Spleen (tissue), 7 donors: ENCODE results near the gene NUDT14.

Experiments used
- CTCF ChIP-seq, 11 experiments: fragments of 200-600 bp in 7 of 11; fragments of 450-650 bp in 4 of 11; sonication (generic) in 4 of 11; IDR thresholded peaks in 8 of 11; conservative IDR thresholded peaks in 3 of 11; 1 replicate in 7 of 11; 2 replicates in 4 of 11; pipeline versions ENCODE4 v1.4.0 to v1.8.0; 2016 to 2021; ENCODE audit warnings: antibody characterized with exemption in 11 of 11, inconsistent platforms in 4 of 11, mild to moderate bottlenecking in 1 of 11
- POLR2A ChIP-seq, 3 donors: fragments of 450-650 bp; IDR thresholded peaks; one replicate each; pipeline ENCODE4 v1.5.1; 2017; ENCODE audit warnings: antibody characterized with exemption in 3 of 3, mild to moderate bottlenecking in 1 of 3
- POLR2AphosphoS5 ChIP-seq, 3 donors: sonication (generic); formaldehyde crosslinking; IDR thresholded peaks; one replicate each; pipeline ENCODE4 v1.5.1; 2017; ENCODE audit warnings: antibody characterized with exemption in 3 of 3
- donor health status: DM: no; HTN: no; CAD: no; lungs with moderate emphysema.
- donor health status: DM: no; HTN: no; CAD: no.
- donor health status: DM: no; HTN: no; CAD: no.

- TF ChIP-seq POLR2A (IDR thresholded peaks at IDR 0.05) (no peak), CTCF (IDR thresholded peaks at IDR 0.05 in 8 of 11, conservative IDR thresholded peaks at IDR 0.05 in 3 of 11) (no peak), POLR2AphosphoS5 (IDR thresholded peaks at IDR 0.05) (no peak)
These were observed 35.5 kb downstream of the NUDT14 start for GRCh38 chr14:105145381-105146180.
